ENCODE results near the gene CORO6. TPM values are rescaled to one million over a fixed set of nuclear protein-coding genes. Genes with fewer than 3 reads are reported as not detected.

Gene CORO6
- total and polyA plus RNA-seq, 10 of the 15 experiments (the other 5 are each of a cell fraction or from before 2014, with no cell fraction given) = 0.26 to 5.0 (median 1.7) TPM; not detected in 1

DNA sequence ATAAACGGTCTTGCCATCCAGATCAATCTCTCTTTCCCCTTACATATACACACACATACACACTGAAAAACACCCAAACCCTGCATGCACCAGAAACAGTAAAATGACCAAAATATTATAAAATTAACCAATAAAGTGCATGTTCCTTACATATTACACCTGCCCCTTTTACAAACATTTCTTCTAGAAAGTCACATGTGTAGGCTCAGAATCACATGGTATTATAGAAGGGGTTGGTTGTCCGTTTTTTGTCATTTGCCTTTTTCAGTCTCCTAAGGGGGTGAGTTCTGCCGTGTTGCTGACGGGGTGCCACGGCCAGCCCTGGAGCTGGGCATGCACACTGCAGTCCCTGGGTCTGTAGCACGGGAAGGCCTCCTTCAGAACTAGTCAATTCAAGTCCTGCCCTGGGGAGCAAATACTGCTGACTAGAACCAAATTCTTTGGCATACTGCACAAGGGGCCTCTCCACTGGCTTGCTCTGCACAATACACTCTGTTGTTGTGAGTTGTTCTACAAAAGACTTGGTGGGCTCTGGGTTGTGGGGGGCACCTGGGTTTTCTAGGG, 8.0 kb upstream of the CORO6 start (continued):
- TF ChIP-seq PRDM15 (CRISPR knock-in tag; IDR thresholded peaks at IDR 0.05) (no peak), ZBTB4 (CRISPR knock-in tag; IDR thresholded peaks at IDR 0.05) (no peak), SMC3 (IDR thresholded peaks at IDR 0.05; ENCODE audit: borderline replicate concordance, low read length) (no peak), MYC (IDR thresholded peaks at IDR 0.05; ENCODE audit: insufficient read depth, insufficient read length, insufficient replicate concordance, low read length, severe bottlenecking) (no peak), RAD51 (IDR thresholded peaks at IDR 0.05) (no peak), MTA3 (IDR thresholded peaks at IDR 0.05; ENCODE audit: borderline replicate concordance, low read length) (no peak), NFYB (IDR thresholded peaks at IDR 0.05; ENCODE audit: insufficient read depth, low read depth, low read length) (no peak), ZBTB33 (IDR thresholded peaks at IDR 0.05) (no peak)
